Progenitor cell of endocrine pancreas (in vitro differentiated cells): ENCODE measurements around the gene KMT5B. TPM values are rescaled to one million over a fixed set of nuclear protein-coding genes. Genes with fewer than 3 reads are reported as not detected.

Experiments
- DNase-seq: peaks from one replicate; pipeline ENCODE4 v3.0.0; 2021; ENCODE audit warnings: low spot score; ENCODE audit not compliant: unreplicated experiment
- H3K27ac Mint-ChIP-seq: 2 replicates; pipeline ENCODE4 v1.8.0; 2021; ENCODE audit warnings: mild to moderate bottlenecking, moderate library complexity, mixed read lengths
- H3K27me3 Mint-ChIP-seq: 2 replicates; pipeline ENCODE4 v1.8.0; 2021; ENCODE audit warnings: mixed read lengths
- H3K36me3 Mint-ChIP-seq: 2 replicates; pipeline ENCODE4 v1.8.0; 2022; ENCODE audit warnings: mixed read lengths; ENCODE audit not compliant: insufficient read depth
- H3K4me1 Mint-ChIP-seq: 2 replicates; pipeline ENCODE4 v1.8.0; 2021; ENCODE audit warnings: low read depth, mixed read lengths
- H3K4me3 Mint-ChIP-seq: 2 replicates; pipeline ENCODE4 v1.8.0; 2021; ENCODE audit warnings: low read depth, mild to moderate bottlenecking, moderate library complexity, mixed read lengths
- H3K9me3 Mint-ChIP-seq: 2 replicates; pipeline ENCODE4 v1.8.0; 2021; ENCODE audit warnings: low read depth, mixed read lengths
- total RNA-seq: library from RNA; stranded (reverse); gene quantifications from 2 replicates; pipeline ENCODE4 v1.2.1, GENCODE V29; 2021
- TF ChIP-seq, protein P1 (sequence below): fragments of 200-600 bp; sonication (generic); IDR thresholded peaks from one replicate; pipeline ENCODE4 v1.5.0; 2021; ENCODE audit warnings: antibody characterized with exemption, mild to moderate bottlenecking; ENCODE audit not compliant: unreplicated experiment

KMT5B gene
- total RNA-seq, 1 donor from 2014 or later, result 67.5 TPM

DNA sequence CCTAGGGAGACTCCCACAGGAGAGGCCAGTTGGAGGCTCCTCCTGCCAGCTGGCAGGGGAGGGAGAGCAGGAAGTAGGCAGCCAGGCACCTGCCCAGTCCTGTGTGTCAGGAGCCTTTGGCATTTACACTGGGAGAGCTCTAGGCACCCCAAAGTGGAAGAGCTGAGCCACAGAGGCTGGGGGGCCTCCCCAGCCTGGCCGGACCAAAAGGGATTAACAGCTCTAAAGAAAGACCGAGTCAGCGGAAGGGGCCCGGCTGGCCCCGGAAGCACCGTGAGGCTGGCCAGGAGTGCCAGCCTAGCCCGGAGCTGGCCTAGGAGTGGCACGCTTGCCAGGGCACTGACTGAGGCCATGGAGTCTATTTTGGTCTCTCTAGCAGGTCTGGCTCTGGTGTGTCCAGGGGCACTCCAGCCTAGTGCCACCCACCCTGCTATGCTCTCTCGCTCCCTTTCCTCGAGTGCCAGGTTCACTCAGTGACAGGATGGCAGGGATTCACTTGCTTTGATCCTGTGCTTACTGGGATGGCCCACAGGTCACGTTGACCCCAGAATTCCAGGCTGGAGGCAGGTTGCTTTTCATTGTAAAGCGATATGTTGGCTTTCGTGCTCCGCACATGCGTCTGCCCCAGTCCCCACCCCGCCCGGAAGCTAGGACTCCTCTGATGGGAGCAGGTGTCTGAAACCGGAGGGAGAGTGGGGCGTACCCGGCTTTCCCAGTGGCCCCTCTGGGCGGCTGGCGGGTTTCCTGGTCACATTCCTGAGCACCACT lies 3.3 kb upstream of the KMT5B start:
- DNase-seq, result no peak
- TF ChIP-seq, protein P1, sequence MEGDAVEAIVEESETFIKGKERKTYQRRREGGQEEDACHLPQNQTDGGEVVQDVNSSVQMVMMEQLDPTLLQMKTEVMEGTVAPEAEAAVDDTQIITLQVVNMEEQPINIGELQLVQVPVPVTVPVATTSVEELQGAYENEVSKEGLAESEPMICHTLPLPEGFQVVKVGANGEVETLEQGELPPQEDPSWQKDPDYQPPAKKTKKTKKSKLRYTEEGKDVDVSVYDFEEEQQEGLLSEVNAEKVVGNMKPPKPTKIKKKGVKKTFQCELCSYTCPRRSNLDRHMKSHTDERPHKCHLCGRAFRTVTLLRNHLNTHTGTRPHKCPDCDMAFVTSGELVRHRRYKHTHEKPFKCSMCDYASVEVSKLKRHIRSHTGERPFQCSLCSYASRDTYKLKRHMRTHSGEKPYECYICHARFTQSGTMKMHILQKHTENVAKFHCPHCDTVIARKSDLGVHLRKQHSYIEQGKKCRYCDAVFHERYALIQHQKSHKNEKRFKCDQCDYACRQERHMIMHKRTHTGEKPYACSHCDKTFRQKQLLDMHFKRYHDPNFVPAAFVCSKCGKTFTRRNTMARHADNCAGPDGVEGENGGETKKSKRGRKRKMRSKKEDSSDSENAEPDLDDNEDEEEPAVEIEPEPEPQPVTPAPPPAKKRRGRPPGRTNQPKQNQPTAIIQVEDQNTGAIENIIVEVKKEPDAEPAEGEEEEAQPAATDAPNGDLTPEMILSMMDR, result no peak
- H3K36me3 Mint-ChIP-seq, result no peaks in the 10 kb centered on the region
- no peaks in the 10 kb centered on the region for H3K9me3 Mint-ChIP-seq
- H3K27me3 Mint-ChIP-seq, result peaks cover 18% of the 10 kb centered on the region
- H3K27ac Mint-ChIP-seq, result no peak overlapping the region
- H3K4me1 Mint-ChIP-seq, result peaks cover 12% of the 10 kb centered on the region
- no peak overlapping the region for H3K4me3 Mint-ChIP-seq

DNA sequence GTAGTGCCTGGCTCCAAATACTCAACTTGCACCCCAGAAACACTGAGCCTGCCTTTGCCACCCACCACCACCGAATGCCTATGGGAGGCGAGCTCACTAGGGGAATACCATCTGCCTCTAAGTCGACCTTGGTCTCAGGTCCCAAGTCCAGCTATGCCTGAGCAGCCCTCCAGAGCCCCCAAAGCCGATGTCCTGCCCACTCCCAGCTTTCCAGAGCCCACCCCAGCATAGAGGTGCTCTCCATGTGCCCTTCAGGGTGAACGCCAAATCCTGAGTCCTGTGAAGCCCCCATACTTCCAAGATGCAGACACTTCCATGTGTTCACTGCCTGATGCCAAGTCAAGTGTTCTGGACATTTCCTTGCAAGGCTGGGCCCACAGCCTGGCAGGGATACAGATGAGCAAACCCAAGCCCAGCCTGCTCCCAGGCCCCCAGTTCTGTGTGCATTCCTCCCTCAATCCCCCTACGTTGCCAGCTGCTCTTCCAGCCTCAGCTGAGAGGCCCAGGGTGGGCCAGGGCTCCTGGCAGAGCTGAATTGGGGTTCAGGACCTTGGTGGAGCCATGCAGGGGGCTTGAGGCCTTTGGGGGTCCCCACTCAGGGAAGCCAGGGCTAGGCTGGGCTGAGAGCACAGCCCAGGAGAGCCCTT lies 2.6 kb upstream of the KMT5B start:
- Mint-ChIP-seq H3K4me3 (peak overlapping the region; percentile 72), H3K27ac (peak overlapping the region; percentile 95), H3K9me3 (no peaks in the 10 kb centered on the region), H3K4me1 (peaks cover 19% of the 10 kb centered on the region), H3K36me3 (no peaks in the 10 kb centered on the region), H3K27me3 (peaks cover 18% of the 10 kb centered on the region)
- DNase-seq, result no peak
- TF ChIP-seq, protein P1, result no peak

DNA sequence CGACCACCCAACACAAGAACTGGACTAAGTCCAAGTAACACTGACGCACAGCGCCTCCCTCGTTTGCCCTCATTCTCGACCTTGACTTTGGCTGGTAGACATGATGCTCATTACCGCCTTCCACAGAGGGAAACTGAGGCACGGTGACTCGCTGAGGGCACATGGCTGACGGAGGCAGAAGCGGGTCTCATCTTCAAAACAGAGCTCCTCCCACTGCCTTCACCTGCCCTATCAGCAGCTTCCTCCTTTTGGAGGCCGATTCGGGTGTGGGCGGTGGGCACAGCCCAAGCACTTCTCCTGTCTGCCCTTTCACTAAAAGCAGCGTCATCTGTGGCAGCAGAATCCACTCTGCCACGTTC lies 2.0 kb upstream of the KMT5B start:
- peak overlapping the region; percentile 72 for H3K4me3 Mint-ChIP-seq
- H3K27ac Mint-ChIP-seq, result peak overlapping the region; percentile 95
- peaks cover 18% of the 10 kb centered on the region for H3K27me3 Mint-ChIP-seq
- no peak for DNase-seq
- H3K36me3 Mint-ChIP-seq, result no peaks in the 10 kb centered on the region
- H3K9me3 Mint-ChIP-seq, result no peaks in the 10 kb centered on the region
- TF ChIP-seq, protein P1, result no peak
- H3K4me1 Mint-ChIP-seq, result peaks cover 24% of the 10 kb centered on the region

DNA sequence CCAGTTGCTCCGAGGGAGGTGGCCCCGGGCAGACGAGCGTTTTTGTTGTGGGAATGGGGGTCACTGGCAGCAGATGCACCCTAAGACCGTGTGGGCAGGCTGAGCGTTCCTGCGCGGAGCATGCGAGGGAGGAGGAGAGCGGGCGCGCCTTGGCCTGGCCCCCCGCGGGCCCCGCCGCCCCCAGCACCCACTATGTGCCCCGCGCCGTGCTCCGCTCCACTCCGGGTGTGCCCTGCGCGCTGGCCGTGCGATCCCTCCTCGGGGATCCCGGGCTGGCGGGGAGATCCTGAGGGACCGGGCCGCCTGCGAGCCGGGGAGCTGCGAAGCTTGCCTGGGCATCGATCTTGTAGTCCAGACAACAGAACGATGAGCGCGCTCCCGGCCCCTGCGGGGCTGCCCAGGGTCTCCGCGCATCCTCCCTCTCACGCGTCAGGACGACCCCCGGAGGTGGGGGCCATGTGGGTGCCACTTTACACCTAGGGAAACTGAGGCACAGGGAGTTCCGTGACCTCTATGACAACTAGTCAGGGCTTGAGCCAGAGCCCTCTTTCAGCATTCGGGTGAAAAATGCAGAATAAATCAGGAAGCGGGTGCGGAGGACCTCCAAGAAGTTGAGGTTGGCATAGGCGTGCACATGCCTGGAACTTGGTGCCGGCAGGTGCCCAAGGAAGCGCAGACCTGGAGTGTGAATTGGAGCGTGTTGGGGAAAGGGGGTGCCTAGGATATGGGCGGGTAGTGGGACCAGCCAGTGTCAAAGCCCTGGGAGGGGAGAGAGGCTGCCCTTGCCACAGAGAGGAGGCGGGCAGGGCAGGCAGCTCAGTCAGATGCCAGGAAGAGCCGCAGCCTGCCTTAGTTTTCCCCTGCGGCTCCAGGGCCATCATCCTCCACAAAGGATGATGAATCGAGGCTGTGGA lies 1.3 kb upstream of the KMT5B start:
- Mint-ChIP-seq H3K9me3 (no peaks in the 10 kb centered on the region), H3K4me3 (peak overlapping the region; percentile 72), H3K36me3 (no peaks in the 10 kb centered on the region), H3K27me3 (peaks cover 14% of the 10 kb centered on the region), H3K27ac (peak overlapping the region; percentile 95), H3K4me1 (peaks cover 25% of the 10 kb centered on the region)
- DNase-seq, result peak; percentile 48
- TF ChIP-seq, protein P1, result no peak

DNA sequence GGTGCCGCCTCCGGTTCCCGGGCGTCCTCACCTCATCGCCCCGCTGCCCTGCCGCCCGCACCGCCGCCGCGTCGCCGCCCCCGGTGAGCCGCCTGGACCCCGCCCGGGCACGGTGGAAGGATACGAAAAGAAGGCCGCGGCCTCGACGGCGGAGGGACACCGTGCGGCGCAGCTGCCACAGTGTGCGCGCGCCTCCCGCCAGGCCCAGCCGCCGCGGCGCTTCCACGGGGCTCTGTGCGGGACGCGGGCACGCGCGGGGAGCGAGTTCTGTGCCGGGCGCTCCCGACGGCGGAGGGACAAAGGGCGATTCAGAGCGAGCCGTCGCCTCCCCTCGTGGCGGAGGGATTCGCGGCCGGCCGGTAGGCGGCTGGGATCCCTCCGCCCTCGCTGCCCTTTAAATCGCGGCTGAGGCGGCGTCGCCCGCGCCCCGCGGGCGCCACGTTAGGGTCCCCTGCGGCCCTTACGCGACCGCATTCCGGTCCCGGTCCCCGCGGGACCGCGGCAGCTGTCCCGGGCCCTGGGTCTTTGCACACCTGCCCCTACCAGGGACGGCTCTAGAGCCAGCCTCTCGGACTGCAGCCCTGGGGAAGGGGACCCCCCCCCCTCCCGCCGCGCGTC lies 568 bp upstream of the KMT5B start:
- Mint-ChIP-seq H3K9me3 (no peaks in the 10 kb centered on the region), H3K27ac (peak overlapping the region; percentile 74), H3K27me3 (peaks cover 14% of the 10 kb centered on the region), H3K36me3 (no peaks in the 10 kb centered on the region), H3K4me3 (peak overlapping the region; percentile 72), H3K4me1 (peaks cover 29% of the 10 kb centered on the region)
- TF ChIP-seq, protein P1, result no peak
- peak; percentile 81 for DNase-seq
